AG04450 (cell line): ENCODE results near the gene RAB11B. TPM values are rescaled to one million over a fixed set of nuclear protein-coding genes. Genes with fewer than 3 reads are reported as not detected.

Experiments
- CTCF ChIA-PET: fragments of 300-600, 350-600 bp; formaldehyde crosslinking; extraction: SDS; loops from one replicate; lab custom pipeline; 2022; ENCODE audit warnings: antibody characterized with exemption, inconsistent platforms; lab: Charles Lee
- POLR2A ChIA-PET: fragments of 350-600 bp; formaldehyde crosslinking; extraction: SDS; loops from one replicate; lab custom pipeline; 2021; ENCODE audit warnings: antibody characterized with exemption, inconsistent platforms; lab: Yijun Ruan, JAX
- DNase-seq: peaks from one replicate; pipeline ENCODE4 v3.0.0-alpha.2; 2011; ENCODE audit warnings: low read depth, low spot score
- H3K27ac ChIP-seq: one replicate; pipeline ENCODE4 v1.5.1; 2012; ENCODE audit warnings: low read depth, low read length, control low read depth
- H3K27me3 ChIP-seq: one replicate; pipeline ENCODE4 v1.6.0; 2012; ENCODE audit warnings: low read length; ENCODE audit not compliant: control insufficient read depth, insufficient read depth
- H3K4me3 ChIP-seq: 2 replicates; pipeline ENCODE4 v1.5.1; 2011; ENCODE audit warnings: mild to moderate bottlenecking, low read depth, low read length, control low read depth
- H3K9me3 ChIP-seq: 2 replicates; pipeline ENCODE4 v1.5.1; 2012; ENCODE audit warnings: low read length; ENCODE audit not compliant: control insufficient read depth, insufficient read depth
- CTCF ChIP-seq: IDR thresholded peaks from 2 replicates; pipeline ENCODE4 v1.5.1; 2011; ENCODE audit warnings: low read depth, low read length, control low read depth, inconsistent platforms
- polyA plus RNA-seq: library from polyadenylated mRNA; depleted of rRNA; stranded (reverse); fragments of >200 nt; gene quantifications from 2 replicates; pipeline ENCODE4 v1.2.3, GENCODE V29; 2011

Gene RAB11B
- polyA plus RNA-seq, 1 experiment, result 25.3 TPM

GRCh38 chr19:8395621-8396082, 5.5 kb downstream of the RAB11B start:
- DNase-seq, result no peak
- no peaks in the 10 kb centered on the region; the same call in 1 of the 2 replicates for H3K9me3 ChIP-seq
- no peaks in the 10 kb centered on the region for H3K27me3 ChIP-seq
- ChIA-PET POLR2A (no interaction called here), CTCF (interaction anchor here (1.0 kb wide), 1 partner anchor 41 kb away, joined by 7 read pairs; no protein-coding TSS in a partner anchor)
- H3K27ac ChIP-seq, result no peak overlapping the region
- no peak overlapping the region for H3K4me3 ChIP-seq
- TF ChIP-seq CTCF, result no peak

GRCh38 chr19:8396185-8396562, 6.0 kb downstream of the RAB11B start:
- ChIA-PET POLR2A (no interaction called here), CTCF (interaction anchor here (1.0 kb wide), 1 partner anchor 42 kb away, joined by 7 read pairs; no protein-coding TSS in a partner anchor)
- no peak for TF ChIP-seq CTCF
- Histone ChIP-seq H3K4me3 (no peak overlapping the region), H3K27ac (no peak overlapping the region), H3K9me3 (no peaks in the 10 kb centered on the region; the same call in 1 of the 2 replicates), H3K27me3 (no peaks in the 10 kb centered on the region)
- DNase-seq, result no peak

GRCh38 chr19:8396563-8397203, 6.5 kb downstream of the RAB11B start:
- TF ChIP-seq CTCF, result peak; percentile 72
- CTCF ChIA-PET, result interaction anchor here (0.9 to 1.0 kb wide), 4 partner anchors 42 to 61 kb away, joined by 3 to 7 read pairs (median 6); no protein-coding TSS in a partner anchor
- Histone ChIP-seq H3K27ac (no peak overlapping the region), H3K9me3 (no peaks in the 10 kb centered on the region; the same call in 1 of the 2 replicates), H3K4me3 (no peak overlapping the region), H3K27me3 (no peaks in the 10 kb centered on the region)
- no peak for DNase-seq
- POLR2A ChIA-PET, result no interaction called here

GRCh38 chr19:8397271-8397670, 7.1 kb downstream of the RAB11B start:
- Histone ChIP-seq H3K4me3 (no peak overlapping the region), H3K27ac (no peak overlapping the region), H3K9me3 (no peaks in the 10 kb centered on the region; the same call in 1 of the 2 replicates), H3K27me3 (no peaks in the 10 kb centered on the region)
- ChIA-PET POLR2A (interaction anchor here (1.6 kb wide), 1 partner anchor 16 kb away, joined by 3 read pairs; the partner anchor contains the start of gene MARCHF2), CTCF (interaction anchor here (0.6 to 2.3 kb wide), 6 partner anchors 16 to 86 kb away, joined by 3 to 10 read pairs (median 5); partner anchors contain the start of gene MARCHF2)
- TF ChIP-seq CTCF, result no peak
- no peak for DNase-seq
